Duodenal mucosa (tissue), 2 donors: Measurements from ENCODE around the gene EPHB2.
"Not testable (repeated sequence)": the region's sequence is repeated elsewhere in the genome, so short reads cannot be mapped to it uniquely, and the experiment has no call there.

Experiments
- H3K27ac ChIP-seq: one replicate; pipeline ENCODE4 v1.7.0; 2013; ENCODE audit warnings: low read depth, low read length
- H3K27me3 ChIP-seq, 2 donors: one replicate each; pipeline ENCODE4 v1.7.0; 2013; ENCODE audit warnings: low read length in 2 of 2, control low read depth in 1 of 2; ENCODE audit not compliant: insufficient read depth in 2 of 2, control insufficient read depth in 1 of 2
- H3K36me3 ChIP-seq, 2 donors: one replicate each; pipeline ENCODE4 v1.7.0; 2013; ENCODE audit warnings: low read length in 2 of 2, control low read depth in 1 of 2; ENCODE audit not compliant: insufficient read depth in 2 of 2, control insufficient read depth in 1 of 2
- H3K4me1 ChIP-seq, 2 donors: one replicate each; pipeline ENCODE4 v1.7.0; 2013; ENCODE audit warnings: low read length in 2 of 2, control low read depth in 1 of 2; ENCODE audit not compliant: insufficient read depth in 2 of 2, control insufficient read depth in 1 of 2
- H3K4me3 ChIP-seq, 2 donors: one replicate each; pipeline ENCODE4 v1.7.0; 2013; ENCODE audit warnings: low read length in 2 of 2, low read depth in 1 of 2
- H3K9ac ChIP-seq, 2 donors: one replicate each; pipeline ENCODE4 v1.7.0; 2013; ENCODE audit warnings: low read length in 2 of 2, low read depth in 1 of 2
- H3K9me3 ChIP-seq, 2 donors: one replicate each; pipeline ENCODE4 v1.7.0; 2013; ENCODE audit warnings: low read length in 2 of 2, control low read depth in 1 of 2; ENCODE audit not compliant: control insufficient read depth in 1 of 2

EPHB2 gene

DNA sequence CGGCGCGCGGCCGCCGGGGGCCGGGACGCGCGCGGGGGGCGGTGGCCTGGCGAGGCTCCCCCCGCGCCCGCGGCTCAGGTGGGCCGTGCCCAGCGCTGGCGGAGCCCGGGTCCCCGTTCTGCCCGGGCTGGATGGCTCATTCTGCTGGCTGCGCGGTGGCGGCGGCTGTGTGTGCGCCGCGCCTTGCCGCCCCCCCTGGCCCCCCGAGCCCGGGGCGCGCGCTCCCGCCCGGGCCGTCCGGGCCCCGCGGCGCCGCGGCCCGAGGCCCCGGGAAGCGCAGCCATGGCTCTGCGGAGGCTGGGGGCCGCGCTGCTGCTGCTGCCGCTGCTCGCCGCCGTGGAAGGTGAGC, at the start of gene EPHB2:
EPHB2 (plus strand) TSS at position 139 of the 349 bp plus-strand sequence; CDS start at position 283, 144 bp downstream.
- Histone ChIP-seq H3K36me3 (no peaks in the 10 kb centered on the region), H3K27me3 (peaks cover 0 to 3% of the 10 kb centered on the region in 2 donors), H3K4me1 (peaks cover 30 to 37% of the 10 kb centered on the region in 2 donors), H3K9me3 (no peaks in the 10 kb centered on the region), H3K9ac (peak within 1 kb of the TSS; percentile 63 to 74), H3K4me3 (peak within 1 kb of the TSS; percentile 76 to 78), H3K27ac (no peak within 1 kb of the TSS)

DNA sequence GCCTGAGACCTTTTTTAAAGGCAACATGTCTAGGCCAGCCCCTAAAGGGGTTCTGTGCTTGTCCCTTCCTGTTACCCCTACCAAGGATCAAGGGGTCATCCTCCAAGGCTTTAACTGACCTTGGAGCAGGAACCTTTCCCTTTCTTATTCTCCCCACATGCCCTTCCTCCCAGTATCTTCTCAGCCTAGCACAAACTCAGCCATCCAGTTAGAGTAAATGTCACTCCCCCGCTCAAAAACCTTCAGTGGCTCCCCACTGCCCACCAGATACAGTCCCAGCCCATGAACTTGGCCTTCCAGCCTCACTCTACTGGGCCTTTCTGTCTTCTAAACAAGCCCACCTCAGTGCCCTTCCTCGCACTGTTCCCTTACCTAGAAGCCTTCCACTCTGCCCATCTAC, 48.8 kb upstream of the EPHB2 start:
- Histone ChIP-seq H3K27me3 (peaks cover 0 to 12% of the 10 kb centered on the region in 2 donors), H3K9me3 (no peaks in the 10 kb centered on the region), H3K36me3 (no peaks in the 10 kb centered on the region), H3K4me3 (no peak overlapping the region), H3K9ac (no peak overlapping the region), H3K4me1 (peaks cover 0 to 3% of the 10 kb centered on the region in 2 donors), H3K27ac (no peak overlapping the region)

DNA sequence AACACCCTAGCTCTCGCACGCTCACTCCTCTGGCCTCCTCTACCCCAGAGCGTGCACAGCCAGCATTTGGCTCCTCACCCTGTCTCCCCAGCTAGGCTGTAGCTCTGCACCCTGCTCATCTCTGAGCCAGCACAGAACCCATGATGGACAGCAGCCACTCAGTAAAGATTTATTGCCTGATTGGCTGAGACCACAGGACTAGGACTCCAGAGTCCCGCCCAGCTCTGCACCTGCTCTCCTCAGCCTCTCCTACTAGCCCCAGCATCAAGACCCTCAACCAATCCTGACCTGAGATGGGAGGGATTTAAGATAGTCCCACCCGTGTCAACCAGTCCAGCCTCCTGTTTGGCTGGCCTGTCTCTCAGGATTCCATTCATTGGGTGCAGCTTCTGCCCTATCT, 48.3 kb upstream of the EPHB2 start:
- Histone ChIP-seq H3K27ac (no peak overlapping the region), H3K27me3 (peaks cover 0 to 12% of the 10 kb centered on the region in 2 donors)

DNA sequence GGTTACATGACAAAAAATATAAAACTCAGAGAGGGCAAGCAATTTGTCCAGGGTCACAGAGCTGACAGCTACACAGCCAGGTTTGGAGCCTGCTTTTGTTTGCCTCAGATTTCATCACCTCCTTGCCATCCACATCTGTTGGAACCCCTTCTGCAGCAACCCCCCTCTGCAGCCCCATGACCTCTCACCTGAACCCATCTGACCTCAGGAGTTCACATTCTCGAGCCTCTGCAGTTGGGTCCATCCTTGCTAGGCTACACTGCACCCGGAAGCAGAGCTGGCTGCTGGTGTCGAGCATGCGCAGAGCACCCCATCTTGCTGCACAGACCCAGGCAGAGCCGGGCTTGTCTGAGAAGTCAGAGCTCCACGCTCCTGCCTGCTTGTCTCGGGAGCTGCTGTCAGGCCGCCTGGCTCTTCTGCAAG, 47.6 kb upstream of the EPHB2 start:
- no peaks in the 10 kb centered on the region for H3K36me3 ChIP-seq
- H3K27me3 ChIP-seq = peaks cover 6 to 14% of the 10 kb centered on the region in 2 donors
- H3K9me3 ChIP-seq = no peaks in the 10 kb centered on the region
- H3K9ac ChIP-seq = no peak overlapping the region
- no peak overlapping the region for H3K27ac ChIP-seq
- H3K4me3 ChIP-seq = no peak overlapping the region
- peaks cover 0 to 3% of the 10 kb centered on the region in 2 donors for H3K4me1 ChIP-seq

More for the DNA sequence above, 48.3 kb upstream of the EPHB2 start:
- Histone ChIP-seq H3K9ac (no peak overlapping the region), H3K4me3 (no peak overlapping the region), H3K9me3 (no peaks in the 10 kb centered on the region), H3K4me1 (peaks cover 0 to 3% of the 10 kb centered on the region in 2 donors), H3K36me3 (no peaks in the 10 kb centered on the region)

DNA sequence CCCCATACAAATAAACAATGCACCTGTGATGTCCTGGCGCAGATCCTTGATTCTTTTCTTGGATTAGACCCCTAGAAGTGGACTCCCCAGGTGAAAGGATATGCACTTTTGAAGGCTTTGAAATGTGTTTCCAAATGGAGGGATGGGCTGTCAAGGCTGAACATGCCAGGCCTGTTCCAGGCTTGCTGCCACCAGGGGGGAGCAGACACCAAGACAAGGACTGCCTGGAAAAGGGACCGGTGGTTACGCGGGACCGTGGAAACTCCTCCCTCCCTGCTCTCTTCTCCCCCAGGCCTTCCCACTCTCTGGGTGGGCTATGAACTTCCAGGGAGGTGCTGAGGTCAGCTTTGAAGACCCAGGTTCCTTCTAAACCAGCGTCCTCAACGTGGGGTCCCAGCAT, 44.9 kb upstream of the EPHB2 start:
- H3K27me3 ChIP-seq = peaks cover 6 to 9% of the 10 kb centered on the region in 2 donors
- no peaks in the 10 kb centered on the region for H3K36me3 ChIP-seq
- no peak overlapping the region for H3K9ac ChIP-seq
- no peaks in the 10 kb centered on the region for H3K4me1 ChIP-seq
- no peaks in the 10 kb centered on the region for H3K9me3 ChIP-seq
- no peak overlapping the region for H3K27ac ChIP-seq
- H3K4me3 ChIP-seq = no peak overlapping the region

DNA sequence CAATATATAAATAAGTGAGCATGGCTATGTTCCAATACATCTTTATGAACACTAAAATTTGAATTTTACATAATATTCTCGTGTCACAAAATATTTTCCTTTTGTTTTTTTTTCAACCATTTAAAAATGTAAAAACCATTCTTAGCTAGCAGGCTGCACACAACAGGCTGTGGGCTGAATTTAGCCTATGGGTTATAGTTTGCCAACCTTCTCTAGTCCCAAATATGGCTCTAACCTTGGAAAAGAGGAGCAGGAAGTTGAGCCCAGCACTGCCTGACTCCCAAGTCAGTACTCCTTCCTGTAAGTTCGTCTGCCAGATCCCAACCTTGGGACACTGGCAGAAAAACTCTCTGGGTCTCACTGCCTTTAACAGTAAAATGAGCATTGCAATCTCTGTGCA, 44.2 kb upstream of the EPHB2 start:
- Histone ChIP-seq H3K27me3 (peaks cover 9% of the 10 kb centered on the region in 2 donors), H3K4me1 (no peaks in the 10 kb centered on the region), H3K9me3 (no peaks in the 10 kb centered on the region), H3K9ac (no peak overlapping the region), H3K27ac (no peak overlapping the region), H3K36me3 (no peaks in the 10 kb centered on the region), H3K4me3 (no peak overlapping the region)

DNA sequence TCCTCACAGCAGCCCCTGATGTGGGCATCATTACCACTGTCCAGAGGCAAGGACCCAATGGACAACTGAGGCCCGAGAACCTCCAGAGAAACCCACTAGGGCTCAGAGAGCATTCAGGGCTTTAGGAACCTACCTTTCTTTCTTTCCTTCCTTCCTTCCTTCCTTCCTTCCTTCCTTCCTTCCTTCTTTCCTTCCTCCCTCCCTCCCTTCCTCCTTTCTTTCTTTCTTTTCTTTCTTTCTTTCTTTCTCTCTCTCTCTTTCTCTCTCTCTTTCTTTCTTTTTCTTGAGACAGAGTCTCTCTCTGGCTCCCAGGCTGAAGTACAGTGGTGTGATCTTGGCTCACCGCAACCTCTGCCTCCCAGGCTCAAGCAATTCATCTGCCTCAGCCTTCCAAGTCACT, 41.8 kb upstream of the EPHB2 start:
- not testable (repeated sequence) for H3K36me3 ChIP-seq, H3K9me3 ChIP-seq, H3K4me3 ChIP-seq, H3K4me1 ChIP-seq, H3K9ac ChIP-seq, H3K27ac ChIP-seq, H3K27me3 ChIP-seq

DNA sequence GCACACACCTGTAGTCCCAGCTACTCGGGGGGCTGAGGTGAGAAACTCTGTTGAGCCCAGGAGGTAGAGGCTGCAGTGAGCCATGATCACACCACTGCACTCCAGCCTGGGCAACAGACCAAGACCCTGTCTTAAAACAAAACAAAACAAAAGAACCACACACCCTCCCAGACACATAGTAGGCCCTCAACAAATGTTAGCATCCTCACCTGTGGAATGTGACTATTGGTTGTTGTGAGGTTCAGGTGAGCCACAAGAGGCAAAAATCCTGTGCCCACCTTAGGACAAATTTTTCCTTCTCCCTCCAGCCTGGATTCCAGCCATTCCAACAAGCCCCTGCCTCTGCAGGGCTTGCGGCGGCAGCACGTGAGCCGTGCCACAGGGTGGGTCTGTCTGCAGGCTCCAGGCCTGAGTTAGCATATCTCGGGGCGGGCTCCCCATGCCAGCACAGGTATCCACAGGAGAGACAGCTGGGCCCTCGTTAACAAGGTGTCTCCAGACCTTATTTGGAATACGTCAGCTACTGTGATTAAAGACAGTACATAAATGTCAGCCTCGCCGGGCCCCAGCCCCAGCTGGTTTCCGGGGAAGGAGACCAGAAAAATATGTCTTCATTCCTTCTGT, 40.2 kb upstream of the EPHB2 start:
- no peak overlapping the region for H3K27ac ChIP-seq
- peaks cover 9 to 10% of the 10 kb centered on the region in 2 donors for H3K27me3 ChIP-seq

DNA sequence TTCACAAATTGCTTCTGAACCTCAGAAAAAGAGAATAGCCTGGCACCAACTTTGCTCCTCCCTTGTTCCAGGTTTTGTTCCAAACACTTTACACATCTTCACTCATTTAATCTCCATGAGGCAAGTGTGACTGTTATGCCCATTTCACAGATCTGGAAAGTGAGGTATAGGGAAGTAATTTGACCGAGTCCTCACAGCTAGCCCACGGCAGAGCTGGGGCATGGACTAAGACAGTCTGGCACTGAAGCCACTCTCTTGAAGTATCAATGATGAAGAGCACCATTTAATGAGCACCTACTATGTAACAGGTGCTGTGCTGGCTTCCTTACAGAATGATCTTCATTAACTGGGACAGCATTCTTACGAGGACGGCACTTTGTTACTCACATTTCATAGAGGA, 38.6 kb upstream of the EPHB2 start:
- H3K4me3 ChIP-seq = no peak overlapping the region
- H3K9me3 ChIP-seq = no peaks in the 10 kb centered on the region
- H3K27me3 ChIP-seq = peaks cover 9 to 10% of the 10 kb centered on the region in 2 donors
- H3K4me1 ChIP-seq = peaks cover 6 to 12% of the 10 kb centered on the region in 2 donors
- H3K9ac ChIP-seq = no peak overlapping the region
- no peaks in the 10 kb centered on the region for H3K36me3 ChIP-seq
- no peak overlapping the region for H3K27ac ChIP-seq

More for the DNA sequence above, 40.2 kb upstream of the EPHB2 start:
- H3K4me3 ChIP-seq = no peak overlapping the region
- H3K9me3 ChIP-seq = no peaks in the 10 kb centered on the region
- no peaks in the 10 kb centered on the region for H3K36me3 ChIP-seq
- H3K4me1 ChIP-seq = peaks cover 0 to 3% of the 10 kb centered on the region in 2 donors
- no peak overlapping the region for H3K9ac ChIP-seq

DNA sequence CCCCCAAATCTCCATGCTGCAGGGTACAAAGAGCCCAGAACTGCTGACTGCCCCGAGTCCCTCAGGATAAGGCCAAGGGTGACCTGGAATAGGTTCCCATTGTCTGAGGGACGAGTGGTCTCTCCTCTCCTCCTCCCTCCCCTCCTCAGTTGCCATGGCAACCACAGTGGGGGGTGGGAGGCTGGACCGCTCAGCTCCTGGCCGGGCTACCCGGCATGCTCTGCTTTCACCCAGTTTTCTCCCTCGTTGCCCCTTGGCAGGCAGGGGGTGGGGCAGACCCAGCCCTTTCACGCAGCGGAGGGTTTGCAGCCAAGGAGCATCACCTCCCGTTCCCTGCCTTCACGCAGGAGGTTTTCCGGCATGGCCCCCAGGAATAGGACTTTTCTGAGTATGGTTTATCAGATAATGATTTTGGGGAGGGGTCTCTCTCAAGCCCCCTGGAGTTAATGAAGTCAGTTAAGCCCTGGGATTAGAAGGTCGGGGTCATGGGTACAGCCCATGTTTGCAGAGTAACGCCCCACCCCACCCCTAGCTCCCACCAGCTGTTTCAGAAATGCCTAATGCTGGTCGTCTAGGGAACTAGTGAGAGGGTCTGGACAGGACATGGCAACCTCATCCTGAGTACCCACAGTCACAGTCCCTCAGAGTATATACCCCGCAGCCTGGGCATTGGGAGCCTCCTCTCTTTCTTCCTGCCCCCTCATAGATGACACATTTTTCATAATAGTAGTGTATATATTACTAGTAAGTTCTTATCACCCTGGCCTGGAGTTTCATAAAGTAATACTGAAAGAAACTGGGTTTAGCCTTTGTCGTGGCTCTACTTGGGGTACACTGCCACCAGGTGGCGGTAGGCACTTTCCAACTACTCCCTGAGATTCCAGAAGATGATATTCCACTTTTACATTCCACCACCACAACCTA, 36.9 kb upstream of the EPHB2 start:
- peaks cover 0 to 4% of the 10 kb centered on the region in 2 donors for H3K27me3 ChIP-seq
- no peaks in the 10 kb centered on the region for H3K36me3 ChIP-seq
- peaks cover 14 to 28% of the 10 kb centered on the region in 2 donors for H3K4me1 ChIP-seq
- no peak overlapping the region for H3K4me3 ChIP-seq
- no peak overlapping the region for H3K27ac ChIP-seq
- no peak overlapping the region for H3K9ac ChIP-seq
- H3K9me3 ChIP-seq = no peaks in the 10 kb centered on the region
